NCI-H774 (cell line): ENCODE data around the gene STAT5B.
"Not testable (repeated sequence)": the region's sequence is repeated elsewhere in the genome, so short reads cannot be mapped to it uniquely, and the experiment has no call there.

Experiments
- DNase-seq: peaks from one replicate; lab custom pipeline; 2025; lab: John Stamatoyannopoulos, UW

STAT5B gene

GRCh38 chr17:42233156-42233555 lies 43.0 kb downstream of the STAT5B start:
- DNase-seq = no peak

DNA sequence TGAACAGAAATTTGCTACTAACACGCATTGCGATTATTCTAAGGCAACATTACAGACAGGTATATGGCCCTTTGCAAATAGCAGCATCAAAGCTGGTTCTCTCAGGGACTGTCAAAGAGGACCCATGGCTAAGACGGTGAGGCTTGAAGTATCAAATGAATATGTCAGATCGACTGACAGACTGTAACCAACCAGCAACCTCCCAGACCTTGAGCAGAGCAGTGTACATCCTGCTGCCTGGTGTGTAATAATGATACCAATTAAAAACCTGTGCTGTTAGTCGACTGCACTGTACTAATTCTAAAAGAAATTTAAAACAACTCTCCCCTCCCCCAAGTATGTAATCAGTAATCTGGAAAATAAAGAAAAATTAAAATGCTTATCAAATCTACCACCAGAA lies 46.0 kb downstream of the STAT5B start:
- no peak for DNase-seq

DNA sequence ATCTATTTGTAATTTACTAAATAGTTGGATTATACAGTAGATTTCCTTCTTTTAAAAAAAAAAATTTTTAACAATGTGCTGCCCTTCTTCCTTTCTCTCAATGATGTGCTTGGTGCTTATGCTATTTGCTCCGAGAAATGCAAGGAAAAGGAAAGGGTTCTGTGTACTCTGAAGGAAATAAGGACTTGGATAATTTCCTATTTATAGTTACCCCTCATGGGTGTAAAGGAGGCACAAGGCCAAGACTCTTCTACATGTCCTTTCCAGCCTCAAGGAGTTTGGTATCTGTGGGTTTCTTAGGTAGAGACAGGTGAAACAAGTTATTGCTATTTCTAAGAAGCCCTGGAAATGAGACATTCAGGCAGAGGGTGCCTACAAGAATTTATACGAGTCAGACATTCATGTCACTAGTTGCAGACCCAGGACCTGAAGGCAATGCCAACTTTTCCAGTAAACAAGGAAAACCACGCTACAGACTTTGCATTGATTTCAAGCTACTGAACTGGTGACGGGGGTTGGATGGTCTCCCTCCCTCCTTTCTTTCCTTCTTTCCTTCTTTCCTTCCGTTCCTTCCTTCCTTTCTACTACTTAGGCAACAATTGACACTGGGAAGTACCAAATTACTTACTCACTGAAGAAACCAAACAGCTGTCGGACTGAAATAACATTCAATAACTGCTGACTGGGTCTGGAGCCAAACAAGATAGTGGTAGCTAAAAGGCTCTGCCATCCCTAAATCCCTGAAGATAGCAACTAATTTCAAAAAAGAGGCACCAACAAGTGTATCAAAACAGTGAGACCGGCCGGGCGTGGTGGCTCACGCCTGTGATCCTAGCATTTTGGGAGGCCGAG lies 48.1 kb downstream of the STAT5B start:
- no peak for DNase-seq

DNA sequence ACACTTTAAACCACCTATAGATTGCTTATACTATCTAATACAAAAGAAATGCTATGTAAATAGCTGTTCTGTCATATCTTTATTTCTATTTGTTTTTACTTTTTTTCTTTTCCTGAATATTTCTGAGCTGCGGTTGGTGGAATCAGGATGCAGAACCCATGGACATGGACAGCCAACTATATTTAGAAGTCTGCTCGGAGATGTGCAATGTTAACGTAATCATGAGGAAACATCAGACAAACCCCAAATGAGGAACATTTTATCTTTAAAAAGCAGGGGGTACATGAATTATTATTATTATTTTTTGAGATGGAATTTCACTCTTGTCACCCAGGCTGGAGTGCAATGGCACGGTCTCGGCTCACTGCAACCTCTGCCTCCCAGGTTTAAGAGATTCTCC lies 50.5 kb downstream of the STAT5B start:
- DNase-seq = no peak

DNA sequence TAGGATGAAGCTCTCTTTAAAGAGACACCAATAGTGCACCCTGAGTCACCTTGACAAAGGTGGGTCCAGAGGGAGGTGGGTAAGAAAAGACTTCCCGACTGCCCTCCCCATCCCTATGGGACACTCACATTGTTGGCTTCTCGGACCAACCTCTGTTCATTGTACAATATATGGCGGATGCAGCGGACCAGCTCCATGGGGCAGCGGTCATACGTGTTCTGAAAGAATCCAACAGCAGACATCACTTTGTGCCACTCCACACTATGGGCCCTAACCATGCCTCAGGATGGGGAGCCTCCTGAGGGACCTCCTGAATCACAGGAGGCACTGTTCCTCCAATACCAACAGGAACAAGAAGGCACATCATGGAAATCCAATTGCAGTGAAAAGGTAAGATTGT lies 51.5 kb downstream of the STAT5B start:
- no peak for DNase-seq

DNA sequence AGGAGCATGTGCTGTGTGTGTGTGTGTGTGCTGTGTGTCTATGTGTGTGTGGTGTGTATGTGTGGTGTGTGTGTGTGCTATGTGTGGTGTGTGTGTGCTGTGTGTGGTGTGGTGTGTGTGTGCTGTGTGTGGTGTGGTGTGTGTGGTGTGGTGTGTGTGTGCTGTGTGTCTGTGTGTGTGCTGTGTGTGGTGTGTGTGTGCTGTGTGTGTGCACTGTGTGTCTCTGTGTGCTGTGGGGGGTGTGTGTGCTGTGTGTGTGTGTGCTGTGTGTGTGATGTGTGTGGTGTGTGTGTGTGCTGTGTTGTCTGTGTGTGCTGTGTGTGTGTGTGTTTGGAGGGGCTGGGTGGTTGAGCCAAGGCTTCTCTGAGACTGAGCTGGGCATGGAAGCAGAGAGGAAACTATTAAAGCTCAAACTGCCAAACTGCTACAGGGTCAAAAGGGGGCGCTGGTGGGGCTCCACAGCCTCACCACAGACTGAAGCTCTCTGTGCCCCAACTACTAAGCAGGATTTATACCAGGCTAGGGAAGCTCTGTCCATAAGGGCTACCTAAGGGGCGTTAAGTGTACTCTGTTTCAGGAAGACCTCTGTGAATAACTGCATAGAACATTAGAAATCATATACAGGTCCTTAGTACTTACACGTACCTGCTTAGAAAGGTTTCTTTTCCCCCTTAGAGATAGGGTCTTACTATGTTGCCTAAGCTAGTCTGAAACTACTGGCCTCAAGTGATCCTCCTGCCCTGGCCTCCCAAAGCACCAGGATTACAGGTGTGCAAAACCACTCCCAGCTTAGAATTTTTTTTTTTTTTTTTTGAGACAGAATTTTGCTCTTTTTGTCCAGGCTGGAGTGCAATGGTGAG lies 54.1 kb downstream of the STAT5B start:
- DNase-seq = peak; percentile 39

DNA sequence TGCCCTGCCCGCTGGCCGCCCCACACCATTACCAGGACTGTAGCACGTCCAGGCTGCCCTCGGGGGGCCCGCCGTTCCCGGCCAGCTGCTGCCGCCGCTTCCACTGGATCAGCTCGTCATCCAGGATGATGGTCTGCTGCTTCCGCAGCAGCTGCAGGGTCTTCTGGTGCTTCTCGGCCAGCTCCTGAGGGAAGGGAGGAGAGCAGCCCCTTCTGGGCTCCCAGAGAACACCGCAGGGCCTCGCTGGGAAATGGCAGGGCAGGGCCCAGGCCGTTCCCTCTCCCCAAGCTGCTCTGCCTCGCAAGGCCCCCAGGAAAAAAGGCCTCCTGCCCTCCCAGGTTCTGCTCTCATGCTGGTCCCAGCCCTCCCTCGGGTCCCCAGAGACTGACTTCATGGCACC lies 56.9 kb downstream of the STAT5B start:
- DNase-seq = not testable (repeated sequence)

GRCh38 chr17:42214156-42214555 lies 62.0 kb downstream of the STAT5B start:
- no peak for DNase-seq

GRCh38 chr17:42212382-42212781 lies 63.8 kb downstream of the STAT5B start:
- no peak for DNase-seq

DNA sequence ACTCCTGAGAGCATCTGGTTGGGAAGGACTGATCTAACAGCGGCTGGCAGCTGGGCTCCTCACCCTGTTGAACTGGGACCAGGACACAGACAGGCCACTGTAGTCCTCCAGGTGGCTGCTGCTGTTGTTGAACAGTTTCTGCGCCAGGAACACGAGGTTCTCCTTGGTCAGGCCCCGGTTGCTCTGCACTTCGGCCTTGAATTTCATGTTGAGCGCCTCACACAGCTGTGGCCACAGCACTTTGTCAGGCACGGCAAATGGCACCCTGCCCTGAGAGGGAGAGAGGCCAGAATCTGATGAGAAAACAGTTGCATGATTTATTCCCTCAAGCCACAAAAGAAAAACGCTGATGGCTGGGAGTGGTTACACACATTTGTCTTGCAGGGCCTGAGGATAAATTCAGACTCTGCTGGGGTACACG lies 64.3 kb downstream of the STAT5B start:
- DNase-seq = not testable (repeated sequence)

- DNase-seq = no peak
Observed at GRCh38 chr17:42210046-42210445, 66.1 kb downstream of the STAT5B start.

- DNase-seq = not testable (repeated sequence)
Observed at GRCh38 chr17:42206153-42206612, 70.0 kb downstream of the STAT5B start.

GRCh38 chr17:42203354-42203753 lies 72.8 kb downstream of the STAT5B start:
- no peak for DNase-seq

- DNase-seq = no peak
Observed at GRCh38 chr17:42202696-42203095, 73.5 kb downstream of the STAT5B start.

DNA sequence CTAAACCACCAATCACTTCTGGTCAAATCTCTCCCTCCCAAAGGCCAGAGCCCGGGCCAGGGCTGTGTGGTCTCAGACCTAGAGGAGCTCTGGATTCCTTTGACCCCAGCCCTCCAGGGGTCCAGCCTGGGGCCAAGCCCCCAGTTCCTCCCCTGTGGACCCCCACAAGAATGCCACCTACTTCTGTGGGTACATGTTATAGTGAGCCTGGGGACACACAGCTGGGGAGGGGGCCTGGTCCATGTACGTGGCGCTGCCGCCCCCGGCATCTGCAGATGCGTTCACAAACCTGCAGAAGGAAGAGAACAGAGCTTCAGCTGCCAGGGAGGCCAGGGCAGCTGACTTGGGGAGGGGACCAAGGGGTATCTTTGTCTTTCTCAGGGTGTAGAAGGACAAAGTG lies 74.0 kb downstream of the STAT5B start:
- no peak for DNase-seq

DNA sequence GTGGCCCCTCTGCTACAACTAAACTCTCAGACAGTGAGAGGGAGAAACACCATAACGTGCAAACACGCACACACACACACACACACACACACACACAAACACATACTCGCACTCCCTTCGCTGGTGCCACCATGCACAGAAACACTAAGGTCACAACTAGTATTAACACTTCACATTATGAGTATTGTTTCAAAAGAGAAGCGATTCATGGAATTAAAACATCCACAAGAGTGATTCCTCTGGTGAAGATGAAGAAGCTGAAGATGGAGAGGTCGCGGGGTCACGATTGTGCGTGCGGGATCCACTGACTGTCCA lies 74.8 kb downstream of the STAT5B start:
- no peak for DNase-seq

GRCh38 chr17:42200706-42201457 lies 75.3 kb downstream of the STAT5B start:
- no peak for DNase-seq

DNA sequence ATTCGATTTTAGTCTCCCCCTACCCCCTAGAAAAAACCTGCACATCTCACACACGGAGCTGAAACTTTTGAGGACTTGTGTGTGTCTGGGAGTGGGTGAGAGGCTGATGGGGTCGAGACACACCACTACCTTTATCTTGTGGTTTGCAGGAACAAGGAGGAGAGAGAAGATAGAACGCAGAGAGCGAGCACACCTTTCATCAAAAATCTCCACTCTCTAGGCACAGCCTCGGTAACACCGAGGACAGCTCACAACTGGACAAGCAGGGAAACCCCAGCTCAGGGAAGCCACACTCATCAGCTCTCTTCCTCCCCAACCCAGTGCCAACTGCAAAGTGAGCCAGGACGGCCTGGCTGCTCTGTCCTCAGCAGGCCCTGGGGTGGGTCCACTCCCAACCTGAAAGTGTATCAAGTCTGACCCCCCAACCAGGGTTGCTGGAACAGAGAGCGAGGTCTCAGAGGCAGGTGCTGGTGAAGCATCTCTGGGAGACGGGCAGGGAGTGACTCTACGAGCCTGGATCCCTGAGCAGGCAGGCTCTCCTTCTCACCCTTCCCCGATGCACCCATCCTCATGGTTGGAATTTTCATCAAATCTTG lies 76.7 kb downstream of the STAT5B start:
- no peak for DNase-seq

DNA sequence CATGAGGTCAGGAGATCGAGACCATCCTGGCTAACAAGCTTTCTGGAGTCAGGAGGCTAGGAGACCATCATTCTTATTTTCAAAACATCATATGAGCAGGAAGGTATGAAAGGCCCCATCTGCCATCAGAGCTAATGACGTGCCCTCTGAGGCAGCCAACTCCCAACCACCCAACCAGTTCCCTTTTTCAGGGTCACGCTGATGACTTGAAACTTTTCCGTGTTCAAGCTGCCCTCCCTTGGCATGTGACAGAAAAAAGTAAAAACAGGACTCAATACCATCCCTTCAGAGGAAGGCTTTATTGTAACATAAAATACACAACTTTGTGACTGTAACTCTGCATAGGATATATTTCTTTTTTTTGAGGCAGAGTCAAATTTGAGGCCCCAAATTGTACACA lies 77.3 kb downstream of the STAT5B start:
- no peak for DNase-seq

DNA sequence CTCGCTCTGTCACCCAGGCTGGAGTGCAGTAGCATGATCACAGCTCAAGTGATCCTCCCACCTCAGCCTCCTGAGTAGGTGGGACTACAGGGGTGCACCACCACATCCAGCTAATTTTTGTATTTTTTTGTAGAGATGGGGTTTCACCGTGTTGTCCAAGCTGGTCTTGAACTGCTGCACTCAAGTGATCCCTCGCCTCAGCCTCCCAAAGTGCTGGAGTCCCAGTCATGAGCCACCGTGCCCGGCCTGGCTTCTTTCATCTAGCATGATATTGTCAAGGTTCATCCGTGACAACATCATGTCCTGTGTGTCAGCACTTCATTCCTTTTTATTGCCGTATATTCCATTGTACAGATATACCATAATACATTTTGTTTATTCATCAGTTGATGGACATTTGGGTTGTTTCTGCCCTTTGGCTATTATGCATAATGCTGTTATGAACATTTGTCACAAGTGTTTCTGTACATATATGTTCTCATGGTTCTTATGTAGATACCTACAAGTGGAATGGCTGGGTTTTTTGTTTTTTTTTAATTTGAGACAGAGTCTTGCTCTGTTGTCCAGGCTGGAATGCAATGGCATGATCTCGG lies 78.5 kb downstream of the STAT5B start:
- no peak for DNase-seq
